WERI-Rb-1 (cell line): ENCODE results near the gene SLC30A1.

Source experiments
- DNase-seq: peaks from one replicate; pipeline ENCODE4 v3.0.0-alpha.2; 2020
- H3K27ac ChIP-seq: fragments of 250-450 bp; sonication (Bioruptor Pico); 2 replicates; pipeline ENCODE4 v1.5.1; 2020; ENCODE audit warnings: mild to moderate bottlenecking, moderate library complexity
- H3K27me3 ChIP-seq: fragments of 250-450 bp; sonication (Bioruptor Pico); 2 replicates; pipeline ENCODE4 v1.5.1; 2021; ENCODE audit warnings: mild to moderate bottlenecking, low read depth, moderate library complexity; ENCODE audit not compliant: insufficient read depth, severe bottlenecking
- H3K36me3 ChIP-seq: fragments of 250-450 bp; sonication (Bioruptor Pico); 2 replicates; pipeline ENCODE4 v1.5.1; 2020; ENCODE audit warnings: mild to moderate bottlenecking, moderate library complexity
- H3K4me3 ChIP-seq: 2 replicates; pipeline ENCODE4 v1.5.1; 2011; ENCODE audit warnings: low read depth, mild to moderate bottlenecking, control low read depth, low read length
- H3K9me3 ChIP-seq: fragments of 250-450 bp; sonication (Bioruptor Pico); 2 replicates; pipeline ENCODE4 v1.5.1; 2021; ENCODE audit warnings: mild to moderate bottlenecking, moderate library complexity; ENCODE audit not compliant: severe bottlenecking
- TF ChIP-seq, protein P1 (sequence below): IDR thresholded peaks from 2 replicates; pipeline ENCODE4 v1.5.1; 2011; ENCODE audit warnings: low read depth, mild to moderate bottlenecking, control low read depth, inconsistent platforms, low read length

The SLC30A1 gene

DNA sequence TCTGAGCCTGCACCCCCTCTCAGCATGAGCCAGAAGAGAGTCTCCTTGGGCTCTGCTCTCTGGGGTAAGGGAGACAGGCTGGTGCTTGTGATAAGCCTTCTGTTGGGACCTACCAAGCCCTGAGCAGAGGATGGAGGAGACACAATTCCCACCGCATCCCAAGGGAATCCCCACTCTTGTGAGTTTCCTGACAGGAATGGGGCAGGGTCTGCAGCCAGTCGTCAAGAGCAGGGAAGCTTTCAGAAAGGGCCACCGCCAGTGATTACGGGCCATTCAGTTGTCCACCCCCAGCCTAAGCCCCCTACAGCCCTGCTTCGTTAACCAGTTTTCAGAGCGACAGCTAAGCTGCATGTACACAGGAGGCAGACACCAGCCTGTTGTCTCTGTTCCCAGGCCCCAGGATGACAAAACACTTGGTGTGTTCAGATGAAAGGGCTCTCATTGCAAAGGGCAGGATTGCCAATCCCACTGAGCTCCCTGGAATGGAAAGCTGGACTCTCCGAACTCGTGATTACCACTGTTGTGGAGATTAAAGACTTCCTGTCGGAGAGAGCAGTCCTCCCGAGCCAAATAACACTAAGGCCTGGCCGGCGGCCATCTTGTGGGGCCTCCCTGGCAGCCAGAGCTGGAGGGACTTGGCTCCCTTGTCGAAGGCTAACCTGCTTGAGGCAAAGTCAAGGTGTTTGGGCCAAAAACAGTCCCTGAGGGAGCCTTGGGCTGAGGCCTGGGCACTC is 37.4 kb upstream of the SLC30A1 start:
- Histone ChIP-seq H3K27me3 (no peaks in the 10 kb centered on the region), H3K4me3 (no peak overlapping the region), H3K9me3 (no peaks in the 10 kb centered on the region), H3K27ac (no peak overlapping the region), H3K36me3 (no peaks in the 10 kb centered on the region)
- no peak for DNase-seq
- TF ChIP-seq, protein P1, sequence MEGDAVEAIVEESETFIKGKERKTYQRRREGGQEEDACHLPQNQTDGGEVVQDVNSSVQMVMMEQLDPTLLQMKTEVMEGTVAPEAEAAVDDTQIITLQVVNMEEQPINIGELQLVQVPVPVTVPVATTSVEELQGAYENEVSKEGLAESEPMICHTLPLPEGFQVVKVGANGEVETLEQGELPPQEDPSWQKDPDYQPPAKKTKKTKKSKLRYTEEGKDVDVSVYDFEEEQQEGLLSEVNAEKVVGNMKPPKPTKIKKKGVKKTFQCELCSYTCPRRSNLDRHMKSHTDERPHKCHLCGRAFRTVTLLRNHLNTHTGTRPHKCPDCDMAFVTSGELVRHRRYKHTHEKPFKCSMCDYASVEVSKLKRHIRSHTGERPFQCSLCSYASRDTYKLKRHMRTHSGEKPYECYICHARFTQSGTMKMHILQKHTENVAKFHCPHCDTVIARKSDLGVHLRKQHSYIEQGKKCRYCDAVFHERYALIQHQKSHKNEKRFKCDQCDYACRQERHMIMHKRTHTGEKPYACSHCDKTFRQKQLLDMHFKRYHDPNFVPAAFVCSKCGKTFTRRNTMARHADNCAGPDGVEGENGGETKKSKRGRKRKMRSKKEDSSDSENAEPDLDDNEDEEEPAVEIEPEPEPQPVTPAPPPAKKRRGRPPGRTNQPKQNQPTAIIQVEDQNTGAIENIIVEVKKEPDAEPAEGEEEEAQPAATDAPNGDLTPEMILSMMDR: no peak

DNA sequence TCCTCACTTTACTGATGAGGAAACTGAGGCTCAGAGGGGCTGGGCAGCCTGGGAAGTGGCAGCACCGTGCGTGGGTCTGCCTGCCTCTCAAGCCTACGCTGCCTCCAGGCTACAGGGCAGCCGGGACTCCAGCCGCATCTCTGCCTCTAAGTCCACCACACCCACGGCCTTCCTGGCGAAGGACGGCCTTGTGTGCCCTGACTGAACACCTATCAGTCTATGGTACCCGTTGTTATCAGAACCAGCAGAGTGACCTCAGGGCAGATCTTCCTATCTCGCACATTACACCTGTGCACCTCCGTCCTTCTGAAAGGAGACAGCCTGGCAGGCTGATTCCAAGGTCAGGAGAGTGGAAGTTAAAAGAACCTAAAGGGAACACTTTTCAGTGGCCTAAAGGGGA is 35.7 kb upstream of the SLC30A1 start:
- no peak overlapping the region for H3K27ac ChIP-seq
- no peak overlapping the region for H3K4me3 ChIP-seq
- H3K36me3 ChIP-seq: no peaks in the 10 kb centered on the region
- TF ChIP-seq, protein P1: no peak
- no peaks in the 10 kb centered on the region for H3K27me3 ChIP-seq
- DNase-seq: no peak
- no peaks in the 10 kb centered on the region for H3K9me3 ChIP-seq

DNA sequence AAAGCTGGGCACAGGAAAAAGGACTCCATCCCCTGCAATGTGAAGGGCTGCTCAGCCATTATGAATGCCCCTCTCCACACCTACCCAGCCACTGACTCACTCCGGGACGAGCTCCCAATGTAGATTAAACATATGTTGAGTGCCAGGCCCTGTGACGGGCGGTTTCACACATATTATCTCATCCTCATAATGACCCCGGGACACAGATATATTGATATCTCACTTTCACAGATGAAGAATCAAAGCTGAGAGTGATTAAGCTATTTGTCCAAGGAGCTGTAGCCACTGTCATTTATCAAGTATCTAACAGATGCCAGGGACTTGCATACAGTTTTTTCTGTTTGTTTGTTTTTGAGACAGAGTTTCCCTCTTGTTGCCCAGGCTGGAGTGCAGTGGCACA is 35.0 kb upstream of the SLC30A1 start:
- TF ChIP-seq, protein P1: no peak
- no peak for DNase-seq
- no peaks in the 10 kb centered on the region for H3K9me3 ChIP-seq
- no peaks in the 10 kb centered on the region for H3K36me3 ChIP-seq
- H3K27me3 ChIP-seq: no peaks in the 10 kb centered on the region
- no peak overlapping the region for H3K27ac ChIP-seq
- no peak overlapping the region for H3K4me3 ChIP-seq

DNA sequence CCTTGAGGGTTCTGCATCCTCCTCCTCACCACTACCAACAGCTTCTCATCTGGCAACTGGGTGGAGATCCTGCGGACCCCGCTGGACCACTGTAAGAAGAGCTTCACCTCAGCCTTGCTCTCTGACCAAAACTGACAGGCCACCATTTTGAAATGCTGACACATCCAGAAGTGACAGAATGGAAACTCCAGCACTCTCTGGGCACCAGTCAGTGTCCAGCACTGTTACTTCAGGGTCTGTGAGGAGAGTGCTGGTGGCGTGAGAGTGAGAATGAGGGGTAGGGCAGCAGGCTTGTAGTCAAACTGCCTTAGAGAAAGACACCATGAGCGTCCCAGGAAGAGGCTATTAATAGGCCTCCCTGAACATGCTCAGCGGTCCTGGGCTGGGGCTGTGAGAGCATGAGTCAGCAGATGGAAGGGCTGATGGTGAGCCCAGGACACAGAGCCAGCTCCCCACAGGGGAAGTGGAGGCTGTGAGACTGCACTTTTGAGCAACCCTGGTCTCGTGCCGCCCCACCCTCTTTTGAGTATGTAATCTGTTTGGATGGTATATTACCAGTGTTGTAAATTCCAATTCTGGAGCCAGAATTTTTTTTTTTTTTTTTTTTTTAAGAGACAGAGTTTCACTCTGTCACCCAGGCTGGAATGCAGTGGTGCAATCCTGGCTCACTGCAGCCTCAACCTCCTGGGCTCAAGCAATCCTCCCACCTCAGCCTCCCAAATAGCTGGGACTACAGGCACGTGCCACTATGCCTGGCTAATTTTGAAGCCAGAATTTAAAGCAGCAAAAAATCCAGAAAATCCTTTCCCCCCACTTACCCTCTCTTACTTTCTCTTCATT is 34.4 kb upstream of the SLC30A1 start:
- H3K27ac ChIP-seq: no peak overlapping the region

DNA sequence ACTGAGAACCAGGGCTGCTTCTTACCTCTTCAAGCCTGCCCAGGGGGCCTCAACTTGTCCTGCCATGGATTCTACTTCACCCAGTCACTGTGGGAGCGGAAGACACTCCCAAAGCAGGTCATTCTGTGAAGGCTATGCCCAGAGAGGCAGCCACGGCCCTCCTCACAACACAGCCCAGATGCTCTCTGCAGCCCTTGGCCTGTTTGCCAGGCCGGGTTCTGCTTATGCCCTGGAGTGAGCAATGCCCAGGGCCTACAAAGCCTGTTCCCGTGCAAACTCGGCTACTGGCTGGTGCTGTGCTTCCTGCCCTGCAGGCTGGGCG is 33.8 kb upstream of the SLC30A1 start:
- Histone ChIP-seq H3K9me3 (no peaks in the 10 kb centered on the region), H3K27me3 (no peaks in the 10 kb centered on the region), H3K4me3 (no peak overlapping the region), H3K36me3 (no peaks in the 10 kb centered on the region), H3K27ac (no peak overlapping the region)
- TF ChIP-seq, protein P1: no peak
- no peak for DNase-seq

More for the DNA sequence above, 34.4 kb upstream of the SLC30A1 start:
- Histone ChIP-seq H3K9me3 (no peaks in the 10 kb centered on the region), H3K4me3 (no peak overlapping the region), H3K27me3 (no peaks in the 10 kb centered on the region), H3K36me3 (no peaks in the 10 kb centered on the region)
- no peak for DNase-seq
- TF ChIP-seq, protein P1: no peak
